ENCODE data around the gene CMC4.

The CMC4 gene

GRCh38 chrX:155046129-155046810, 24.7 kb downstream of the CMC4 start:
- Histone ChIP-seq H3K4me3 (no peak overlapping the region), H3K4me1 (peaks cover under 1% of the 10 kb centered on the region; the same call in 1 of the 2 replicates), H3K27me3 (ENCODE audit: low read depth) (no peaks in the 10 kb centered on the region), H3K36me3 (replicated peaks) (no peaks in the 10 kb centered on the region), H3K9me3 (no peaks in the 10 kb centered on the region)
- in situ Hi-C loops (cut with MboI; ENCODE audit: low sequenced_read_pairs), result loop anchor here (25.0 kb wide), 1 partner anchor 909 kb away; the partner anchor contains the start of gene OPN1LW
- no peak for DNase-seq (ENCODE audit: low spot score in 2 of 2)

- in situ Hi-C loops (cut with MboI; ENCODE audit: low sequenced_read_pairs), result loop anchor here (25.0 kb wide), 1 partner anchor 898 kb away; the partner anchor contains the start of gene OPN1LW
- no peaks in the 10 kb centered on the region; the same call in 1 of the 2 replicates for H3K9me3 ChIP-seq
- H3K36me3 ChIP-seq (replicated peaks), result peaks cover 7% of the 10 kb centered on the region
- DNase-seq (ENCODE audit: low spot score in 2 of 2), result no peak
- no peaks in the 10 kb centered on the region for H3K4me1 ChIP-seq
- H3K27me3 ChIP-seq (ENCODE audit: low read depth), result no peaks in the 10 kb centered on the region
- no peak overlapping the region for H3K4me3 ChIP-seq
Observed at GRCh38 chrX:155035688-155036087, 35.2 kb downstream of the CMC4 start.

GRCh38 chrX:155031657-155032056, 39.3 kb downstream of the CMC4 start:
- Histone ChIP-seq H3K4me3 (no peak overlapping the region), H3K36me3 (replicated peaks) (peaks cover 7% of the 10 kb centered on the region), H3K4me1 (peaks cover 10% of the 10 kb centered on the region), H3K27me3 (ENCODE audit: low read depth) (no peaks in the 10 kb centered on the region), H3K9me3 (no peaks in the 10 kb centered on the region; the same call in 1 of the 2 replicates)
- DNase-seq (ENCODE audit: low spot score in 2 of 2), result no peak
- in situ Hi-C loops (cut with MboI; ENCODE audit: low sequenced_read_pairs), result loop anchor here (25.0 kb wide), 1 partner anchor 894 kb away; the partner anchor contains the start of gene OPN1LW

GRCh38 chrX:155028877-155029291, 42.1 kb downstream of the CMC4 start:
- no peak overlapping the region for H3K4me3 ChIP-seq
- H3K4me1 ChIP-seq, result peaks cover 10% of the 10 kb centered on the region
- no peaks in the 10 kb centered on the region for H3K27me3 ChIP-seq (ENCODE audit: low read depth)
- in situ Hi-C loops (cut with MboI; ENCODE audit: low sequenced_read_pairs), result loop anchor here (25.0 kb wide), 1 partner anchor 892 kb away; the partner anchor contains the start of gene OPN1LW
- no peak for DNase-seq (ENCODE audit: low spot score in 2 of 2)
- no peaks in the 10 kb centered on the region for H3K36me3 ChIP-seq (replicated peaks)
- H3K9me3 ChIP-seq, result no peaks in the 10 kb centered on the region

- no peaks in the 10 kb centered on the region for H3K9me3 ChIP-seq
- in situ Hi-C loops (cut with MboI; ENCODE audit: low sequenced_read_pairs), result loop anchor here (25.0 kb wide), 1 partner anchor 891 kb away; the partner anchor contains the start of gene OPN1LW
- no peaks in the 10 kb centered on the region for H3K36me3 ChIP-seq (replicated peaks)
- DNase-seq (ENCODE audit: low spot score in 2 of 2), result peak in 1 of 2 experiments; percentile 10
- H3K4me3 ChIP-seq, result peak overlapping the region; percentile 75
- H3K27me3 ChIP-seq (ENCODE audit: low read depth), result no peaks in the 10 kb centered on the region
- peaks cover 10% of the 10 kb centered on the region for H3K4me1 ChIP-seq
Observed at GRCh38 chrX:155028129-155028528, 42.8 kb downstream of the CMC4 start.

GRCh38 chrX:155027509-155028066, 43.3 kb downstream of the CMC4 start:
- in situ Hi-C loops (cut with MboI; ENCODE audit: low sequenced_read_pairs), result loop anchor here (25.0 kb wide), 1 partner anchor 890 kb away; the partner anchor contains the start of gene OPN1LW
- Histone ChIP-seq H3K27me3 (ENCODE audit: low read depth) (no peaks in the 10 kb centered on the region), H3K36me3 (replicated peaks) (no peaks in the 10 kb centered on the region)

GRCh38 chrX:155026727-155027508, 44.0 kb downstream of the CMC4 start, which contains the start of gene FUNDC2:
TSS of gene FUNDC2 (plus strand) at chrX:155026844. CDS start at chrX:155026939, 95 bp downstream.
- no peaks in the 10 kb centered on the region for H3K36me3 ChIP-seq (replicated peaks)
- peaks cover 10% of the 10 kb centered on the region for H3K4me1 ChIP-seq
- DNase-seq (ENCODE audit: low spot score in 2 of 2), result peak; percentile 90 to 96
- H3K27me3 ChIP-seq (ENCODE audit: low read depth), result no peaks in the 10 kb centered on the region
- H3K9me3 ChIP-seq, result no peaks in the 10 kb centered on the region
- in situ Hi-C loops (cut with MboI; ENCODE audit: low sequenced_read_pairs), result loop anchor here (25.0 kb wide), 1 partner anchor 890 kb away; the partner anchor contains the start of gene OPN1LW
- H3K4me3 ChIP-seq, result peak within 1 kb of the TSS; percentile 75

More at GRCh38 chrX:155027509-155028066, 43.3 kb downstream of the CMC4 start:
- DNase-seq (ENCODE audit: low spot score in 2 of 2), result peak in 1 of 2 experiments; percentile 43
- Histone ChIP-seq H3K4me1 (peaks cover 10% of the 10 kb centered on the region), H3K4me3 (peak overlapping the region; percentile 75), H3K9me3 (no peaks in the 10 kb centered on the region)

- Histone ChIP-seq H3K4me1 (peaks cover 10% of the 10 kb centered on the region), H3K4me3 (peak overlapping the region; percentile 75), H3K9me3 (no peaks in the 10 kb centered on the region), H3K27me3 (ENCODE audit: low read depth) (no peaks in the 10 kb centered on the region), H3K36me3 (replicated peaks) (no peaks in the 10 kb centered on the region)
- in situ Hi-C loops (cut with MboI; ENCODE audit: low sequenced_read_pairs), result loop anchor here (25.0 kb wide), 1 partner anchor 889 kb away; the partner anchor contains the start of gene OPN1LW
- DNase-seq (ENCODE audit: low spot score in 2 of 2), result no peak
Observed at GRCh38 chrX:155026420-155026726, 44.6 kb downstream of the CMC4 start.

- no peaks in the 10 kb centered on the region for H3K27me3 ChIP-seq (ENCODE audit: low read depth)
- in situ Hi-C loops (cut with MboI; ENCODE audit: low sequenced_read_pairs), result no loop called here
- peaks cover 10% of the 10 kb centered on the region for H3K4me1 ChIP-seq
- H3K36me3 ChIP-seq (replicated peaks), result no peaks in the 10 kb centered on the region
- H3K4me3 ChIP-seq, result no peak overlapping the region
- DNase-seq (ENCODE audit: low spot score in 2 of 2), result no peak
- no peaks in the 10 kb centered on the region for H3K9me3 ChIP-seq
Observed at GRCh38 chrX:155023907-155024833, 46.8 kb downstream of the CMC4 start.

GRCh38 chrX:155022585-155022984, 48.4 kb downstream of the CMC4 start, which contains the start of gene F8:
TSS of gene F8 (minus strand) at chrX:155022723. CDS start at chrX:155022552, 171 bp downstream.
- H3K9me3 ChIP-seq, result no peaks in the 10 kb centered on the region
- DNase-seq (ENCODE audit: low spot score in 2 of 2), result no peak
- H3K4me1 ChIP-seq, result no peaks in the 10 kb centered on the region
- H3K4me3 ChIP-seq, result no peak within 1 kb of the TSS
- in situ Hi-C loops (cut with MboI; ENCODE audit: low sequenced_read_pairs), result no loop called here
- no peaks in the 10 kb centered on the region for H3K36me3 ChIP-seq (replicated peaks)
- H3K27me3 ChIP-seq (ENCODE audit: low read depth), result no peaks in the 10 kb centered on the region

GRCh38 chrX:155020591-155020990, 50.3 kb downstream of the CMC4 start:
- Histone ChIP-seq H3K4me1 (no peaks in the 10 kb centered on the region), H3K27me3 (ENCODE audit: low read depth) (no peaks in the 10 kb centered on the region), H3K4me3 (no peak overlapping the region), H3K9me3 (no peaks in the 10 kb centered on the region), H3K36me3 (replicated peaks) (no peaks in the 10 kb centered on the region)
- no peak for DNase-seq (ENCODE audit: low spot score in 2 of 2)
- in situ Hi-C loops (cut with MboI; ENCODE audit: low sequenced_read_pairs), result no loop called here

All from HAP-1 (cell line).